ENCODE data around the gene CFAP43. TPM values are rescaled to one million over a fixed set of nuclear protein-coding genes. Genes with fewer than 3 reads are reported as not detected.

Gene CFAP43
- total RNA-seq, 2 experiments from 2014 or later, result 0.18 TPM; not detected in 1

DNA sequence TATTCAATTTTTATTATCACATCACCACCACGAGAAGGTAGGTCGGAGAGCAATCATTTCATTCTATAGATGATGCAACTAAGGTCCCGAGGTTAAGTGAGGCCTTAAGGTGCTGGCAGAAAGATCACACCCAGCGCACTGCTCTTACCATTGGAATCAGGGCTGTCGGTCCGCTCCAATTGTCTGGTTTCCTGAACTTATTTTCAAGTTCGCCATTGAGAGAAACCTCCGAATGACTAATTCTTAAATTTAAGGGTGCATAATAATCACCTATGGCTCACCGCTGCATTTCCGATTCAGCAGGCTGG, 36.2 kb upstream of the CFAP43 start:
- ChIA-PET CTCF (interaction anchor here (0.6 to 13.0 kb wide), 8 partner anchors 10 to 85 kb away, joined by 3 to 85 read pairs (median 9); partner anchors contain the start of genes CFAP58 and GSTO1), POLR2A (interaction anchor here (1.0 to 4.8 kb wide), 6 partner anchors 12 to 146 kb away, joined by 3 to 34 read pairs (median 4); partner anchors contain the start of genes CFAP43, GSTO1, ITPRIP and SFR1)
- ATAC-seq (no peak), DNase-seq (no peak)
- Mint-ChIP-seq H3K27me3 (ENCODE audit: low read depth) (no peaks in the 10 kb centered on the region), H3K4me1 (ENCODE audit: low read depth) (peaks cover 51% of the 10 kb centered on the region), H3K4me3 (peak overlapping the region; percentile 87), H3K9me3 (ENCODE audit: insufficient read depth) (no peaks in the 10 kb centered on the region), H3K36me3 (ENCODE audit: low read depth) (peaks cover 46% of the 10 kb centered on the region), H3K27ac (peak overlapping the region; percentile 86)

DNA sequence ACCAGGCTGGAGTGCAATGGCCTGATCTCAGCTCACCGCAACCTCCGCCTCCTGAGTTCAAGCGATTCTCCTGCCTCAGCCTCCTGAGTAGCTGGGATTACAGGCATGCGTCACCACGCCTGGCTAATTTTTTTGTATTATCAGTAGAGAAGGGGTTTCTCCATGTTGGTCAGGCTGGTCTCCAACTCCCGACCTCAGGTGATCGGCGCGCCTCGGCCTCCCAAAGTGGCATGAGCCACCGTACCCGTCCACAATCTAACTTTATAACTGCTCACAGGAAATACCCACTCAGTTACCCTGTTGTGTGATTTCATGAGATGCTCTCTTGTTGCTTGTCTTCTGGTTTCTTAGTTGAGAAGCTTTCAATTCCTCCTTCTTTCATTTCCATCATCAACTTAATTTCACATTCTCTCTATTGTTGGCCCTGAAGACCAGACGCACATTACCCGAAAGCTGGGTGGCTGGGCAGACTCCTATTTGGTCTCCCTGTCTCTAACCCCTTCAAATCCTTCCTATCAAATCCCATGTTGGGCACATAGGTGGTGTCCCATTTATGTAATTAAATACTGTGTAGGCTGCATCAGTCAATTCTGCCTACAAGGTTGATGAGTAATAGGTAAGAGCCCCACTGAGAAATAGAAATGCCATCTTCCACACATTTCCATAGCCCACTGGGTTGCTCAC, 35.7 kb upstream of the CFAP43 start:
- Mint-ChIP-seq H3K36me3 (ENCODE audit: low read depth) (peaks cover 48% of the 10 kb centered on the region), H3K9me3 (ENCODE audit: insufficient read depth) (no peaks in the 10 kb centered on the region), H3K4me3 (peak overlapping the region; percentile 87), H3K27me3 (ENCODE audit: low read depth) (no peaks in the 10 kb centered on the region), H3K4me1 (ENCODE audit: low read depth) (peaks cover 51% of the 10 kb centered on the region), H3K27ac (peak overlapping the region; percentile 86)
- no peak for DNase-seq
- POLR2A ChIA-PET, result interaction anchor here (1.1 to 4.8 kb wide), 3 partner anchors 11 to 146 kb away, joined by 4 to 34 read pairs (median 6); partner anchors contain the start of genes GSTO1, ITPRIP and SFR1
- CTCF ChIA-PET, result interaction anchor here (0.8 to 13.0 kb wide), 4 partner anchors 12 to 83 kb away, joined by 3 to 85 read pairs (median 20); partner anchors contain the start of gene GSTO1
- no peak for ATAC-seq

DNA sequence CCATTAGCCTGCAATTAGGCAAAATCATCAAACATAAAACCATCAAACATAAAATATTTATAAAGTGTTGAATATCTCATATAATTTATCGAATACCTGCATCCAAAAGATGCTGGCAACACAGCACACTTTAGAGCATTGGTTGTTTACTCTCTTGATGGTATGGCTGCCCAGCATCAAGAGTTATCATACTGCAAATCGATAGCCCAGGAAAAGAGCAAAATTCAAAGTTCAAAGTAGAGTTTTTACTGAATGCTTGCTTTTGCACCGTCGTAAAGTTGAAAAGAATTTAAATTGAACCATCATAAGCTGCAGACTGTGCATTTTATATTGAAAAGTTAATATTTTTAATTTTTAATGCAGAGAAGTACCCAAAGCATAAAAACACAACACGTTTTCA, 32.6 kb upstream of the CFAP43 start:
- CTCF ChIA-PET, result interaction anchor here (1.4 to 6.2 kb wide), 2 partner anchors 9 to 10 kb away, joined by 5 to 31 read pairs; partner anchors contain the start of gene GSTO1
- Mint-ChIP-seq H3K27ac (no peak overlapping the region), H3K4me3 (no peak overlapping the region), H3K36me3 (ENCODE audit: low read depth) (peaks cover 76% of the 10 kb centered on the region), H3K4me1 (ENCODE audit: low read depth) (peaks cover 78% of the 10 kb centered on the region), H3K9me3 (ENCODE audit: insufficient read depth) (no peaks in the 10 kb centered on the region), H3K27me3 (ENCODE audit: low read depth) (no peaks in the 10 kb centered on the region)
- DNase-seq (no peak), ATAC-seq (no peak)
- POLR2A ChIA-PET, result no interaction called here

DNA sequence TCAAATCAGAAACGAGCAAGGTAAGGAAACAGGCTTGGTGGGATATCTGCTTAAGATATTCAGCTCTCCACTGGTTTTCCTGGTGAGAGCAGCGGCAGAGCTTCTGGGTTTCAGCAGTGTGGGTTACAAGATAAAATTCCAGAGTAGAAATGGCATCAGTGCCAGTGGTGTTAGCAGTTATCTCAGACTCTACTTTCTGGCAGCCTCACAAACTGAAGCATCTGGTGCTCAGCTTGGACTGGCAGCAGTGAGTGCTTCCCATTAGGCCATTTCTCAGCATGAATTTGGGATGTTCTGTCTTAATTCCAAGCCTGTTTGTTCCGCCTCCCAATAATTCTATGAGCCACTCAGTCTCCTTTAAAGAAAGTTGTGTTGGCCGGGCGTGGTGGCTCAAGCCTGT, 29.9 kb upstream of the CFAP43 start:
- Mint-ChIP-seq H3K4me1 (ENCODE audit: low read depth) (peaks cover 77% of the 10 kb centered on the region), H3K9me3 (ENCODE audit: insufficient read depth) (no peaks in the 10 kb centered on the region), H3K27ac (no peak overlapping the region), H3K4me3 (no peak overlapping the region), H3K27me3 (ENCODE audit: low read depth) (no peaks in the 10 kb centered on the region), H3K36me3 (ENCODE audit: low read depth) (peaks cover 80% of the 10 kb centered on the region)
- no peak for DNase-seq
- POLR2A ChIA-PET, result interaction anchor here (2.6 kb wide), 1 partner anchor 9 kb away, joined by 11 read pairs; the partner anchor contains the start of gene GSTO1
- no peak for ATAC-seq
- CTCF ChIA-PET, result interaction anchor here (1.0 to 12.5 kb wide), 5 partner anchors 9 to 91 kb away, joined by 3 to 94 read pairs (median 7); partner anchors contain the start of gene CFAP58

DNA sequence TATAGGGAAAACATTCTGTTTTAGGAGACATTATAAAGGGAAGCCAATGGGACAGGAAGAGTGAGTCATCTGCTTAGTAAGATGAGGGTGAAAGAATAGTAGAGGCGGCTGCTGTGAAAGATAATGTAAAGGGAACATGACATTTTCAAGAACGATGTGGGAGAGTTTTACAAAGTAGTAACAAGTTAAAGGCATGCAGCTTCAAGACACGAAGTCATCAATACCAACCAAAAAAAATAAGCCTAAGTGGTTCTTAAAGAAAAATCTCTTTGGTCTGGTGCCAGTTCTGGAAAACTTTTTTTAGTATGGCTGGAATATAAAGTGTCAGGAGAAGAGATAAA, 28.6 kb upstream of the CFAP43 start:
- ChIA-PET CTCF (interaction anchor here (0.8 to 12.5 kb wide), 4 partner anchors 14 to 69 kb away, joined by 3 to 94 read pairs (median 6); no protein-coding TSS in a partner anchor), POLR2A (no interaction called here)
- Mint-ChIP-seq H3K27me3 (ENCODE audit: low read depth) (no peaks in the 10 kb centered on the region), H3K4me1 (ENCODE audit: low read depth) (peaks cover 78% of the 10 kb centered on the region), H3K36me3 (ENCODE audit: low read depth) (peaks cover 76% of the 10 kb centered on the region), H3K4me3 (no peak overlapping the region), H3K9me3 (ENCODE audit: insufficient read depth) (no peaks in the 10 kb centered on the region), H3K27ac (peak overlapping the region; percentile 59)
- ATAC-seq, result peak; percentile 50
- DNase-seq, result no peak

DNA sequence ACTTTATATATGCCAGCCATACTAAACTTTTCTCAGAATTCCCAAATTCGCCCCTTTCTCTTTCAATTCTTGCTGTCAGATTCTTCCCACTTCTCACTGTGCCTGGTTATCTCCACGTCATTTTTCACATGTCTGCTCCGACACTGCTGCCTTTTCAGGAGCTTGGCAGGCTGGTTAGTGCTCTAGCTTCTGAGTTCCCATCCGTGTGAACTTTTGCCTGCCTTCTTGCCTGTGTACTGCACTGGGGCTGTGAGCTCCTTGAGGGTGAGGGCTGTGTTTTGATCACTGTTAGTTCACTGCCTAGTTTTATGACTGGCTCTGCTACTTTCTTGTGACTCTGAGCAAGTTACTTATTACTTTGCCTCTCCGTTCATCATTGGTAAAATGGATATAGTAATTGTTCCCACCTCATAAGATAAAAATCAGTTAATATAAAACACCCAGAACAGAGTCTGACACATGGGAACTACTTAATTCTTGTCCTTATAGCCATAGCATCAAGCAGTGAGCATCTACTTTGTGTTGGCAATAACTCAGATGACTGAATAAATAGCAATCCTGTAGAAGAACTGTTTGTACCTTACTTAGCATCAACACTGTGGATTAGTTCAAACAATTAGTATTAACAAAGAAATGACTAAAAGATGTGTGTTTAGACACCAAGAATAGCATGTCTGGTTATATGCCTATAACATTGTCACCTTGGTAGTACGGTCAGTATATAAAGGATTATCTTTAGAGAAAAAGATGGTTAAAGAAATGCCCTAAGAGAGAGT, 28.0 kb upstream of the CFAP43 start:
- Mint-ChIP-seq H3K36me3 (ENCODE audit: low read depth) (peaks cover 73% of the 10 kb centered on the region), H3K4me3 (no peak overlapping the region), H3K27ac (peak overlapping the region; percentile 78), H3K9me3 (ENCODE audit: insufficient read depth) (no peaks in the 10 kb centered on the region), H3K27me3 (ENCODE audit: low read depth) (no peaks in the 10 kb centered on the region), H3K4me1 (ENCODE audit: low read depth) (peaks cover 74% of the 10 kb centered on the region)
- CTCF ChIA-PET, result interaction anchor here (0.7 to 12.5 kb wide), 6 partner anchors 12 to 138 kb away, joined by 3 to 94 read pairs (median 4); partner anchors contain the start of gene SFR1
- POLR2A ChIA-PET, result no interaction called here
- ATAC-seq (no peak), DNase-seq (no peak)

DNA sequence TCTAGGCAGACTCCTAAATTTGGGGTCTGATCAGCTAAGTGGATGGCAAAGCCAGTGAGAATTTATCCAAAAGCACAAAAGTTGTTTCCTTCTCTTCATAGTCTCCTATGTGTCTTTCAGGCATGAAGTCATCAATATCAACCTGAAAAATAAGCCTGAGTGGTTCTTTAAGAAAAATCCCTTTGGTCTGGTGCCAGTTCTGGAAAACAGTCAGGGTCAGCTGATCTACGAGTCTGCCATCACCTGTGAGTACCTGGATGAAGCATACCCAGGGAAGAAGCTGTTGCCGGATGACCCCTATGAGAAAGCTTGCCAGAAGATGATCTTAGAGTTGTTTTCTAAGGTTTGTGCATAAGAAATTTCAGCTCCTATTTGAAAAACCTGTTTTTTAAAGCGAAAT, 27.3 kb upstream of the CFAP43 start:
- Mint-ChIP-seq H3K4me3 (no peak overlapping the region), H3K27ac (no peak overlapping the region), H3K36me3 (ENCODE audit: low read depth) (peaks cover 70% of the 10 kb centered on the region), H3K9me3 (ENCODE audit: insufficient read depth) (no peaks in the 10 kb centered on the region), H3K4me1 (ENCODE audit: low read depth) (peaks cover 73% of the 10 kb centered on the region), H3K27me3 (ENCODE audit: low read depth) (no peaks in the 10 kb centered on the region)
- ChIA-PET CTCF (interaction anchor here (0.7 to 12.5 kb wide), 4 partner anchors 11 to 138 kb away, joined by 3 to 94 read pairs (median 4); partner anchors contain the start of gene SFR1), POLR2A (no interaction called here)
- DNase-seq (no peak), ATAC-seq (no peak)

DNA sequence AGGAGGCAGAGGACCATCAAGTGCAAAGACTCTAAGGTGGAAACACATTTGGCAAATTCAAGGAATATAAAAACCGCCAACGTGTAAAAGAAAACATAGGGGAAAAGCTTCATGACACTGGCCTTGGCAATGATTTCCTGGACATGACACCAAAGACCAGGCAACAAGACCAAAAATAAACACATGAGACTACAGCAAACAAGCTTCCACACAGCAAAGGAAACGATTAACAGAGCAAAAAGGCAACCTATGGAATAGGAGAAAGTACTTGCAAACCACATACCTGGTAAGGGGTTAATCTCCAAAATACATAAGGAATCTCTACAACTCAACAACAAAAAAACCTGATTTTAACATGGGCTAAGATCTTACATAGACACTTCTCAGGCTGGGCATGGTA, 26.0 kb upstream of the CFAP43 start:
- no peaks in the 10 kb centered on the region for H3K9me3 Mint-ChIP-seq (ENCODE audit: insufficient read depth)
- no peak for DNase-seq
- peaks cover 61% of the 10 kb centered on the region for H3K36me3 Mint-ChIP-seq (ENCODE audit: low read depth)
- ATAC-seq, result no peak
- ChIA-PET POLR2A (interaction anchor here (5.1 kb wide), 1 partner anchor 9 kb away, joined by 34 read pairs; the partner anchor contains the start of gene GSTO2), CTCF (interaction anchor here (1.1 to 12.5 kb wide), 3 partner anchors 7 to 95 kb away, joined by 4 to 94 read pairs (median 31); partner anchors contain the start of gene CFAP58)
- H3K4me3 Mint-ChIP-seq, result no peak overlapping the region
- H3K4me1 Mint-ChIP-seq (ENCODE audit: low read depth), result peaks cover 77% of the 10 kb centered on the region
- no peaks in the 10 kb centered on the region for H3K27me3 Mint-ChIP-seq (ENCODE audit: low read depth)
- peak overlapping the region; percentile 41 for H3K27ac Mint-ChIP-seq

DNA sequence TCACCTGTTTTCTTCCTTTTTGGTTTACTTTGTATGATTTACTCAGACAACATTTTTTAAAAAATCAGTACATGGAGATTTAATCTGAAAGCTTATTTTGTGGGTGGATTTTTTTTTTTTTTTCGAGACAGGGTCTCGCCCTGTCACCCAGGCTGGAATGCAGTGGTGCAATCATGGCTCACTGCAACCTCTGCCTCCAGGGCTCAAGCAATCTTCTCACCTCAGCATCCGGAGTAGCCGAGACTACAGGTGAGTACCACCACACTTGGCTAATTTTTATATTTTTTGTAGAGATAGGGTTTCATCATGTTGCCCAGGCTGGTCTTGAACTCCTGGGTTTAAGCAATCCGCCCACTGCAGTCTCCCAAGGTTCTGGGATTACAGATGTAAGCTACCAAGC, 25.1 kb upstream of the CFAP43 start:
- peaks cover 75% of the 10 kb centered on the region for H3K4me1 Mint-ChIP-seq (ENCODE audit: low read depth)
- DNase-seq, result no peak
- no peaks in the 10 kb centered on the region for H3K27me3 Mint-ChIP-seq (ENCODE audit: low read depth)
- H3K9me3 Mint-ChIP-seq (ENCODE audit: insufficient read depth), result no peaks in the 10 kb centered on the region
- no peak for ATAC-seq
- ChIA-PET CTCF (interaction anchor here (0.7 to 12.5 kb wide), 5 partner anchors 8 to 136 kb away, joined by 4 to 94 read pairs (median 18); partner anchors contain the start of genes CFAP58 and SFR1), POLR2A (interaction anchor here (1.3 to 5.1 kb wide), 3 partner anchors 10 to 81 kb away, joined by 5 to 34 read pairs (median 5); partner anchors contain the start of genes CFAP43, GSTO2 and ITPRIP)
- peak overlapping the region; percentile 39 for H3K27ac Mint-ChIP-seq
- peaks cover 55% of the 10 kb centered on the region for H3K36me3 Mint-ChIP-seq (ENCODE audit: low read depth)
- H3K4me3 Mint-ChIP-seq, result no peak overlapping the region

DNA sequence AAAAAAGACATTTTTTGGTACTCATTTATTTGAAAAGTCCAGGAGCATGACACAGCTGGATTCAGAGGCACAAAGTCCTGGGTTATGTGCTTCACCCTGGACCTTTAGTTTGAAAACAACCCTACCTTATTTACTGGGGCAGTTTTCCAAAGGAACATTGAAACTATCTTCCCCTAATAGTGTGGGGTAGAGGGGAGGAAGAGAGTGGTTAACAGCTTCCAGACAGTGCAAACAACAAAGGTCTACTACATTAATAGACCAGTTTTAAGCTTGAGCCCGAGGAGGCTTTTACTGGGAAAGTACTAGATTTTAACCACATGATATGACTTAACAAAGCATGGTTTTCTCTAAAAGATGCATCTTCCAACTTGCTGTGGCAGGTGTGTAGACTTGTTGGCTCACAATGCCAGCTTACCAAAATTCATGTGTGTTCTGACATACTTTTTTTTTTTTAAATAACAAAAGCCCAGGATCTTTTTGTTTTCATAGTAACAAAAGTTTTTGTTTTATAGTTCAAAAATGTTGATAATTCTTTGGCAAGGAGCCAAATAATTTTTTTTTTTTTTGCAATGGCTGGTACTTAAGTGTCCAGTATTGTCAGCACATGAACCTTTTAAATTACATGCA, 24.3 kb upstream of the CFAP43 start:
- ChIA-PET CTCF (interaction anchor here (0.7 to 12.5 kb wide), 6 partner anchors 9 to 135 kb away, joined by 3 to 94 read pairs (median 11); partner anchors contain the start of gene SFR1), POLR2A (interaction anchor here (1.3 to 5.1 kb wide), 3 partner anchors 11 to 82 kb away, joined by 5 to 34 read pairs (median 5); partner anchors contain the start of genes CFAP43, GSTO2 and ITPRIP)
- Mint-ChIP-seq H3K4me3 (peak overlapping the region; percentile 93), H3K36me3 (ENCODE audit: low read depth) (peaks cover 47% of the 10 kb centered on the region), H3K27ac (peak overlapping the region; percentile 88), H3K27me3 (ENCODE audit: low read depth) (no peaks in the 10 kb centered on the region), H3K4me1 (ENCODE audit: low read depth) (peaks cover 68% of the 10 kb centered on the region), H3K9me3 (ENCODE audit: insufficient read depth) (no peaks in the 10 kb centered on the region)
- DNase-seq (no peak), ATAC-seq (peak; percentile 24)
